HTERT RPE-1 (cell line): ENCODE measurements around the gene SDSL.

Experiments used
- in situ Hi-C: fragments of 300-500 bp; cut with MboI; formaldehyde crosslinking; loops from 4 replicates; pipeline ENCODE4 v1.14.3; 2020; ENCODE audit warnings: low sequenced_read_pairs

SDSL gene

GRCh38 chr12:113418213-113418879 lies 3.8 kb upstream of the SDSL start:
- in situ Hi-C loops = no loop called here

GRCh38 chr12:113420996-113421595 lies 1.1 kb upstream of the SDSL start:
- in situ Hi-C loops = no loop called here

- in situ Hi-C loops = no loop called here
Observed at GRCh38 chr12:113422886-113423669, 898 bp downstream of the SDSL start.

GRCh38 chr12:113424456-113424855 lies 2.3 kb downstream of the SDSL start:
- in situ Hi-C loops = no loop called here

GRCh38 chr12:113424915-113425823 lies 3.0 kb downstream of the SDSL start:
- in situ Hi-C loops = no loop called here

- in situ Hi-C loops = no loop called here
Observed at GRCh38 chr12:113425960-113426453, 3.8 kb downstream of the SDSL start.

- in situ Hi-C loops = no loop called here
Observed at GRCh38 chr12:113427882-113428281, 5.7 kb downstream of the SDSL start.

GRCh38 chr12:113428482-113428881 lies 6.3 kb downstream of the SDSL start:
- in situ Hi-C loops = no loop called here

GRCh38 chr12:113432986-113433385 lies 10.8 kb downstream of the SDSL start:
- in situ Hi-C loops = no loop called here

GRCh38 chr12:113435367-113435766 lies 13.2 kb downstream of the SDSL start:
- in situ Hi-C loops = no loop called here

GRCh38 chr12:113436586-113436985 lies 14.4 kb downstream of the SDSL start:
- in situ Hi-C loops = no loop called here

GRCh38 chr12:113436993-113437728 lies 15.0 kb downstream of the SDSL start:
- in situ Hi-C loops = no loop called here

GRCh38 chr12:113437729-113438100 lies 15.5 kb downstream of the SDSL start:
- in situ Hi-C loops = no loop called here

- in situ Hi-C loops = no loop called here
Observed at GRCh38 chr12:113438523-113439300, 16.5 kb downstream of the SDSL start.

- in situ Hi-C loops = no loop called here
Observed at GRCh38 chr12:113439301-113439597, 17.1 kb downstream of the SDSL start.

GRCh38 chr12:113439606-113440030 lies 17.4 kb downstream of the SDSL start:
- in situ Hi-C loops = no loop called here

- in situ Hi-C loops = no loop called here
Observed at GRCh38 chr12:113440336-113440735, 18.2 kb downstream of the SDSL start.

- in situ Hi-C loops = no loop called here
Observed at GRCh38 chr12:113440947-113441782, 19.0 kb downstream of the SDSL start.
